ENCODE results near the gene CRYBG2.

Gene CRYBG2

GRCh38 chr1:26361605-26362122, 7.7 kb upstream of the CRYBG2 start:
- intact Hi-C loops (cut with DNase I; ENCODE audit: low total_unique reads): no loop called here
- no peak for TF ChIP-seq CTCF (IDR thresholded peaks at IDR 0.05)
- no peak for DNase-seq
- Histone ChIP-seq H3K27me3 (peaks cover 0 to 78% of the 10 kb centered on the region in 2 donors), H3K27ac (no peak overlapping the region), H3K4me1 (peaks cover 0 to 12% (median 8%) of the 10 kb centered on the region in 4 donors), H3K36me3 (no peaks in the 10 kb centered on the region), H3K9me3 (no peaks in the 10 kb centered on the region), H3K4me3 (no peak overlapping the region)

GRCh38 chr1:26360807-26361604, 7.1 kb upstream of the CRYBG2 start:
- TF ChIP-seq CTCF (IDR thresholded peaks at IDR 0.05): no peak
- no peaks in the 10 kb centered on the region for H3K9me3 ChIP-seq
- peaks cover 0 to 85% of the 10 kb centered on the region in 2 donors for H3K27me3 ChIP-seq
- DNase-seq: no peak
- H3K4me1 ChIP-seq: peaks cover 0 to 12% (median 8%) of the 10 kb centered on the region in 4 donors
- no peaks in the 10 kb centered on the region for H3K36me3 ChIP-seq
- no peak overlapping the region for H3K4me3 ChIP-seq
- no peak overlapping the region for H3K27ac ChIP-seq
- intact Hi-C loops (cut with DNase I; ENCODE audit: low total_unique reads): no loop called here

GRCh38 chr1:26359981-26360806, 6.3 kb upstream of the CRYBG2 start:
- DNase-seq: no peak
- Histone ChIP-seq H3K27ac (no peak overlapping the region), H3K27me3 (peaks cover 0 to 87% of the 10 kb centered on the region in 2 donors), H3K4me1 (peaks cover 0 to 12% (median 8%) of the 10 kb centered on the region in 4 donors), H3K36me3 (no peaks in the 10 kb centered on the region), H3K4me3 (no peak overlapping the region), H3K9me3 (no peaks in the 10 kb centered on the region)
- no peak for TF ChIP-seq CTCF (IDR thresholded peaks at IDR 0.05)
- intact Hi-C loops (cut with DNase I; ENCODE audit: low total_unique reads): no loop called here

GRCh38 chr1:26358411-26359384, 4.8 kb upstream of the CRYBG2 start:
- intact Hi-C loops (cut with DNase I; ENCODE audit: low total_unique reads): no loop called here
- Histone ChIP-seq H3K36me3 (no peaks in the 10 kb centered on the region), H3K4me1 (peaks cover 0 to 12% (median 8%) of the 10 kb centered on the region in 4 donors), H3K4me3 (no peak overlapping the region), H3K9me3 (no peaks in the 10 kb centered on the region), H3K27ac (no peak overlapping the region), H3K27me3 (peaks cover 0 to 87% of the 10 kb centered on the region in 2 donors)
- DNase-seq: no peak
- TF ChIP-seq CTCF (IDR thresholded peaks at IDR 0.05): no peak

GRCh38 chr1:26357121-26357602, 3.2 kb upstream of the CRYBG2 start:
- Histone ChIP-seq H3K27ac (no peak overlapping the region), H3K36me3 (no peaks in the 10 kb centered on the region), H3K9me3 (no peaks in the 10 kb centered on the region), H3K27me3 (peaks cover 0 to 80% of the 10 kb centered on the region in 2 donors), H3K4me1 (peaks cover 0 to 12% (median 8%) of the 10 kb centered on the region in 4 donors), H3K4me3 (no peak overlapping the region)
- no peak for DNase-seq
- TF ChIP-seq CTCF (IDR thresholded peaks at IDR 0.05): no peak
- intact Hi-C loops (cut with DNase I; ENCODE audit: low total_unique reads): no loop called here
